ENCODE data around the gene USP33. TPM values are rescaled to one million over a fixed set of nuclear protein-coding genes. Genes with fewer than 3 reads are reported as not detected.
"Not testable (repeated sequence)": the region's sequence is repeated elsewhere in the genome, so short reads cannot be mapped to it uniquely, and the experiment has no call there.

USP33 gene
- total RNA-seq, 1 experiment from 2014 or later, result 52.9 TPM

DNA sequence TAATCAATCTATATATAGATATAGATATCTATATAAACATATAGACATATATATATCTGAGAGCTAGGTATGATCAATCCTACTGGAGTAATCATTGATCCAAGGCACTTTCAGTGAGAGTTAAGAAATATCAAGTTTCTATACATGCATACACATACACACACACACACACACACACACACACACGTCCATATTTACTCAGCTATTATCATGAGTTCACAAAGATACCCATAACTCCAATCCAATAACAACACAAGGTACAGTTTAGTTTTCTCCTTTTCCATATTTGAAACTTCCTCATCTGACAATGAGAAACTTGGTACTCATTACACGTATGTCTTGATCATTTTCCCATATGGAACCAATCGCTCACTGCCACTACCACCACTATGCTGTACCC, 49.9 kb downstream of the USP33 start:
- CTCF ChIA-PET, result no interaction called here
- H3K27me3 Mint-ChIP-seq (ENCODE audit: unreplicated experiment), result no peaks in the 10 kb centered on the region
- H3K9me3 Mint-ChIP-seq (ENCODE audit: low read depth, unreplicated experiment), result no peaks in the 10 kb centered on the region
- BruUV-seq (replicated peaks), result no TSS peak
- no peak for DNase-seq
- intact Hi-C loops (cut with micrococcal nuclease; ENCODE audit: unreplicated experiment), result no loop called here
- H3K36me3 Mint-ChIP-seq (ENCODE audit: insufficient read depth, unreplicated experiment), result peaks cover 24% of the 10 kb centered on the region
- H3K4me3 Mint-ChIP-seq (ENCODE audit: low read depth, unreplicated experiment), result no peak overlapping the region
- no peak overlapping the region for H3K27ac Mint-ChIP-seq (ENCODE audit: unreplicated experiment)
- TF ChIP-seq, protein P1, sequence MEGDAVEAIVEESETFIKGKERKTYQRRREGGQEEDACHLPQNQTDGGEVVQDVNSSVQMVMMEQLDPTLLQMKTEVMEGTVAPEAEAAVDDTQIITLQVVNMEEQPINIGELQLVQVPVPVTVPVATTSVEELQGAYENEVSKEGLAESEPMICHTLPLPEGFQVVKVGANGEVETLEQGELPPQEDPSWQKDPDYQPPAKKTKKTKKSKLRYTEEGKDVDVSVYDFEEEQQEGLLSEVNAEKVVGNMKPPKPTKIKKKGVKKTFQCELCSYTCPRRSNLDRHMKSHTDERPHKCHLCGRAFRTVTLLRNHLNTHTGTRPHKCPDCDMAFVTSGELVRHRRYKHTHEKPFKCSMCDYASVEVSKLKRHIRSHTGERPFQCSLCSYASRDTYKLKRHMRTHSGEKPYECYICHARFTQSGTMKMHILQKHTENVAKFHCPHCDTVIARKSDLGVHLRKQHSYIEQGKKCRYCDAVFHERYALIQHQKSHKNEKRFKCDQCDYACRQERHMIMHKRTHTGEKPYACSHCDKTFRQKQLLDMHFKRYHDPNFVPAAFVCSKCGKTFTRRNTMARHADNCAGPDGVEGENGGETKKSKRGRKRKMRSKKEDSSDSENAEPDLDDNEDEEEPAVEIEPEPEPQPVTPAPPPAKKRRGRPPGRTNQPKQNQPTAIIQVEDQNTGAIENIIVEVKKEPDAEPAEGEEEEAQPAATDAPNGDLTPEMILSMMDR (IDR thresholded peaks at IDR 0.05; ENCODE audit: unreplicated experiment), result no peak
- no peaks in the 10 kb centered on the region for H3K4me1 Mint-ChIP-seq (ENCODE audit: low read depth, unreplicated experiment)

DNA sequence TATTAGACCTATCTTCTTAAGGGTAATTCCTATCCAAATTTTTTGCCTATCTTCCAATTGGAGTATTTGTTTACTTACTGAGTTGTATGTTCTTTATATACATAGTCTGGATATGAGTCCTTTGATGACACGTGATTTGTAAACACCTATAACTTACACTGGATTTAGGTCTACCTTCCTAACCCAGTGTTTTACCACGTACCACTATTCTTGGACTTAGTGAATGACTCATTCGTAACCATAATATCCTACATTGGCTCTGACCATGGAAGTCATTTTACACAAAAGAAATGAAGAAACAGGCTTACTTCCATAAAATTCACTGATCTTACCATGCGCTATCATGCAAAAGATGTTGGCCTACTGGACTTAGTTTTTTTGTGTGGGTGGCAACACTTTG, 53.3 kb downstream of the USP33 start:
- TF ChIP-seq, protein P1 (IDR thresholded peaks at IDR 0.05; ENCODE audit: unreplicated experiment), result no peak
- DNase-seq, result no peak
- H3K4me1 Mint-ChIP-seq (ENCODE audit: low read depth, unreplicated experiment), result no peaks in the 10 kb centered on the region

DNA sequence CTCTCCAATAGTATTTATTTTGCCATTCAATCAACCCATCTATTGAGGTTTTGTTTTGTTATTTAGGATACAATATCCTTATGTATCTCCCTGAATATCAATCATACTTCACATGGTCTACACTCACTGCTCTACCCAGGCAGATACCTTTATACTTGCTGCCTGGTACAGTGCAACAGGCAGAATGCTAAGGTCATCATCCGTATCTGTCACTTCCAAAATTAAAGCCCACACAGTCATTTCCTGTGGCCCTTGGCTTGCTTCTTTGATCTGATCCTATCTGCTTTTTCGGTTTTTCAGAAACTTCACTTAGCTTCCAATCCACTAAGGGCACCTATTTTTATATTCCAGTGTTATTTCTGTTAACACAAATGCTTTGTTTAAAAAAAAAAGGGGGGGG, 54.9 kb downstream of the USP33 start:
- intact Hi-C loops (cut with micrococcal nuclease; ENCODE audit: unreplicated experiment), result no loop called here
- TF ChIP-seq, protein P1 (IDR thresholded peaks at IDR 0.05; ENCODE audit: unreplicated experiment), result no peak
- no TSS peak for BruUV-seq (replicated peaks)
- Mint-ChIP-seq H3K27me3 (ENCODE audit: unreplicated experiment) (no peaks in the 10 kb centered on the region), H3K4me3 (ENCODE audit: low read depth, unreplicated experiment) (no peak overlapping the region), H3K27ac (ENCODE audit: unreplicated experiment) (no peak overlapping the region), H3K36me3 (ENCODE audit: insufficient read depth, unreplicated experiment) (peaks cover 17% of the 10 kb centered on the region), H3K4me1 (ENCODE audit: low read depth, unreplicated experiment) (no peaks in the 10 kb centered on the region), H3K9me3 (ENCODE audit: low read depth, unreplicated experiment) (no peaks in the 10 kb centered on the region)
- CTCF ChIA-PET, result no interaction called here
- no peak for DNase-seq

More for the DNA sequence above, 53.3 kb downstream of the USP33 start:
- intact Hi-C loops (cut with micrococcal nuclease; ENCODE audit: unreplicated experiment), result no loop called here
- H3K9me3 Mint-ChIP-seq (ENCODE audit: low read depth, unreplicated experiment), result no peaks in the 10 kb centered on the region
- peaks cover 17% of the 10 kb centered on the region for H3K36me3 Mint-ChIP-seq (ENCODE audit: insufficient read depth, unreplicated experiment)
- H3K4me3 Mint-ChIP-seq (ENCODE audit: low read depth, unreplicated experiment), result no peak overlapping the region
- no peaks in the 10 kb centered on the region for H3K27me3 Mint-ChIP-seq (ENCODE audit: unreplicated experiment)
- CTCF ChIA-PET, result no interaction called here
- BruUV-seq (replicated peaks), result no TSS peak
- no peak overlapping the region for H3K27ac Mint-ChIP-seq (ENCODE audit: unreplicated experiment)

DNA sequence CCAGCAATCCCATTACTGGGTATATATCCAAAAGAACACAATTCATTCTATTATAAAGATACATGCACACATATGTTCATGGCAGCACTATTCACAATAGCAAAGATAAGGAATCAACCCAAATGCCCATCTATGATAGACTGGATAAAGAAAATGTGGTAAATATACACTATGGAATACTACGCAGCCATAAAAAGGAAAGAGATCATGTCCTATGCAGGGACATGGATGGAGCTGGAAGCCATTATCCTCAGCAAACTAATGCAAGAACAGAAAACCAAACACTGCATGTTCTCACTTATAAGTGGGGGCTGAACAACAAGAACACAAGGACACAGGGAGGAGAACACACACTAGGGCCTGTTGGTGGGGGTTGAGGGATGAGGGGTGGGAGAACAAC, 60.0 kb downstream of the USP33 start:
- H3K27me3 Mint-ChIP-seq (ENCODE audit: unreplicated experiment); H3K9me3 Mint-ChIP-seq (ENCODE audit: low read depth, unreplicated experiment); H3K4me1 Mint-ChIP-seq (ENCODE audit: low read depth, unreplicated experiment); H3K27ac Mint-ChIP-seq (ENCODE audit: unreplicated experiment); intact Hi-C loops (cut with micrococcal nuclease; ENCODE audit: unreplicated experiment); H3K4me3 Mint-ChIP-seq (ENCODE audit: low read depth, unreplicated experiment); DNase-seq; BruUV-seq (replicated peaks); CTCF ChIA-PET; H3K36me3 Mint-ChIP-seq (ENCODE audit: insufficient read depth, unreplicated experiment): not testable (repeated sequence)

DNA sequence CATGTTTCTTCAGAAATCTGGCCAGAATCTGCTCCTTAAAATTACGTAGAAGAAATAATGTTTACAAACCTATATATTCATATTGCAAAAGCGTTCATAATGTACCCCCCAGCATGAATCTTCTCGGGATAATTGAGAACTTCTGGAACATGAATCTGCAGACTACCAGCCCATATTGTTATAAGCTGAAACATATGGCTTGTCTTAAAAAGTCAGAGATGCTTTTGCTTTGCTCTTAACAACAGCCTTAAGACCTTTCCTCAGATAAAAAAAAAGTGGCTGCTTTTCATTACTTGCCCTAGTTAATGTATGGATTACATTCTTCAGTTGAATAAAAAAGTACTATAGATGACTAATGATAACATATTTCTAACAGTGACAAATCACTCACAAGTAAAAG, 62.2 kb downstream of the USP33 start:
- TF ChIP-seq, protein P1 (IDR thresholded peaks at IDR 0.05; ENCODE audit: unreplicated experiment), result no peak
- Mint-ChIP-seq H3K27me3 (ENCODE audit: unreplicated experiment) (no peaks in the 10 kb centered on the region), H3K36me3 (ENCODE audit: insufficient read depth, unreplicated experiment) (peaks cover 8% of the 10 kb centered on the region), H3K27ac (ENCODE audit: unreplicated experiment) (no peak overlapping the region), H3K9me3 (ENCODE audit: low read depth, unreplicated experiment) (no peaks in the 10 kb centered on the region), H3K4me1 (ENCODE audit: low read depth, unreplicated experiment) (no peaks in the 10 kb centered on the region), H3K4me3 (ENCODE audit: low read depth, unreplicated experiment) (no peak overlapping the region)
- CTCF ChIA-PET, result no interaction called here
- BruUV-seq (replicated peaks), result no TSS peak
- intact Hi-C loops (cut with micrococcal nuclease; ENCODE audit: unreplicated experiment), result no loop called here
- no peak for DNase-seq
